Tibial nerve (tissue), 3 donors: Measurements from ENCODE around the gene POLR2M.

ENCODE experiments used
- CTCF ChIP-seq, 5 experiments: fragments of 200-600 bp in 3 of 5; fragments of 450-650 bp in 2 of 5; sonication (generic) in 3 of 5; IDR thresholded peaks; one replicate each; pipeline ENCODE4 v1.5.1; 2016 to 2019; ENCODE audit warnings: antibody characterized with exemption in 5 of 5, mild to moderate bottlenecking in 3 of 5, moderate library complexity in 2 of 5
- POLR2A ChIP-seq, 2 donors: fragments of 450-650 bp; IDR thresholded peaks; one replicate each; pipeline ENCODE4 v1.6.1; 2017; ENCODE audit warnings: antibody characterized with exemption in 2 of 2, mild to moderate bottlenecking in 2 of 2, moderate library complexity in 2 of 2

DNA sequence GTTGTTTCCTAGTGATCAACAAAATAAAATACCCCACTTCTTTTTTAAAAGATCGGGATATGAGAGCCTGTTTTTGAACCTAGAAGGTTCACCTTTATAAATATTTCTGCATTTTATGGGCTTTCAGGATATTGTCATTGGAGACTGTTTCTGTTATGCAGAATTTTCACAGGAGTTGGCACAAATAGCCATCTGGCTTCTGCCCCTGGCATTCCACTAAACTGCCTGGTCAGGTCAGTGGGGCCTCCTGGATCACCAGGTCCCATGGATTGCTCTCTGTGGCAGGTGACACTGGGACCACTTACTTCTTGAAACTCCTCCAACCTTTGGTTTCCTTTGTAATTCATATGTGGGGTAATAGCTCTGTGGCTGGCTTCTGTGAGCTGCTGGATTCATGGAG is 25.5 kb upstream of the POLR2M start:
- no peak for TF ChIP-seq CTCF (IDR thresholded peaks at IDR 0.05)
- no peak for TF ChIP-seq POLR2A (IDR thresholded peaks at IDR 0.05)
